Stimulated activated CD8-positive, alpha-beta memory T cell treated with anti-CD3 and anti-CD28 coated beads, Interleukin-7, amount 100 ng/mL, for 24 hours (primary cell): ENCODE results near the gene UBALD1.
"Not testable (repeated sequence)": the region's sequence is repeated elsewhere in the genome, so short reads cannot be mapped to it uniquely, and the experiment has no call there.

Experiments used
- DNase-seq: peaks from one replicate; pipeline ENCODE4 v3.0.0-alpha.2; 2020; ENCODE audit warnings: low read depth

The UBALD1 gene

GRCh38 chr16:4597174-4597573, 17.5 kb downstream of the UBALD1 start:
- DNase-seq: no peak

- DNase-seq: no peak
Measured at GRCh38 chr16:4594433-4595410, 20.0 kb downstream of the UBALD1 start.

GRCh38 chr16:4593086-4593485, 21.6 kb downstream of the UBALD1 start:
- DNase-seq: no peak

GRCh38 chr16:4591706-4592470, 22.8 kb downstream of the UBALD1 start:
- no peak for DNase-seq

GRCh38 chr16:4591191-4591590, 23.5 kb downstream of the UBALD1 start:
- no peak for DNase-seq

GRCh38 chr16:4588961-4589360, 25.7 kb downstream of the UBALD1 start:
- no peak for DNase-seq

- no peak for DNase-seq
Measured at GRCh38 chr16:4588386-4588785, 26.3 kb downstream of the UBALD1 start.

GRCh38 chr16:4586291-4586690, 28.4 kb downstream of the UBALD1 start:
- DNase-seq: no peak

GRCh38 chr16:4583906-4584305, 30.8 kb downstream of the UBALD1 start:
- DNase-seq: no peak

- DNase-seq: no peak
Measured at GRCh38 chr16:4580250-4580649, 34.4 kb downstream of the UBALD1 start.

- no peak for DNase-seq
Measured at GRCh38 chr16:4578961-4579530, 35.6 kb downstream of the UBALD1 start.

GRCh38 chr16:4576008-4576407, 38.7 kb downstream of the UBALD1 start:
- no peak for DNase-seq

- no peak for DNase-seq
Measured at GRCh38 chr16:4574919-4575705, 39.6 kb downstream of the UBALD1 start.

GRCh38 chr16:4573926-4574325, 40.8 kb downstream of the UBALD1 start:
- DNase-seq: not testable (repeated sequence)

GRCh38 chr16:4572715-4573114, 42.0 kb downstream of the UBALD1 start:
- DNase-seq: no peak

- no peak for DNase-seq
Measured at GRCh38 chr16:4570688-4571321, 43.9 kb downstream of the UBALD1 start.

GRCh38 chr16:4570086-4570485, 44.6 kb downstream of the UBALD1 start:
- DNase-seq: no peak

- no peak for DNase-seq
Measured at GRCh38 chr16:4566144-4566543, 48.5 kb downstream of the UBALD1 start.

GRCh38 chr16:4564661-4565267, 49.9 kb downstream of the UBALD1 start:
- DNase-seq: no peak

GRCh38 chr16:4561596-4561995, 53.1 kb downstream of the UBALD1 start:
- DNase-seq: no peak
